ENCODE data around the gene FAM237B.
"Not testable (repeated sequence)": the region's sequence is repeated elsewhere in the genome, so short reads cannot be mapped to it uniquely, and the experiment has no call there.

Gene FAM237B

GRCh38 chr7:90320801-90321494 lies at the start of gene FAM237B:
Gene FAM237B, minus strand, starts transcription at chr7:90321304. Its CDS starts 1,556 bp downstream, at chr7:90319748.
- DNase-seq (ENCODE audit: low spot score): peak; percentile 12

- no peak for DNase-seq (ENCODE audit: low spot score)
Measured at GRCh38 chr7:90351987-90352386, 30.9 kb upstream of the FAM237B start.

- DNase-seq (ENCODE audit: low spot score): not testable (repeated sequence)
Measured at GRCh38 chr7:90350032-90350431, 28.9 kb upstream of the FAM237B start.

GRCh38 chr7:90349305-90349704 lies 28.2 kb upstream of the FAM237B start:
- no peak for DNase-seq (ENCODE audit: low spot score)

- no peak for DNase-seq (ENCODE audit: low spot score)
Measured at GRCh38 chr7:90347759-90348158, 26.7 kb upstream of the FAM237B start.

GRCh38 chr7:90346336-90347125 lies 25.4 kb upstream of the FAM237B start, which contains the start of gene GTPBP10:
Gene GTPBP10, plus strand, starts transcription at chr7:90346716. Its CDS starts 26 bp downstream, at chr7:90346742.
- DNase-seq (ENCODE audit: low spot score): peak; percentile 94

GRCh38 chr7:90345595-90346335 lies 24.7 kb upstream of the FAM237B start:
- peak; percentile 2 for DNase-seq (ENCODE audit: low spot score)

- DNase-seq (ENCODE audit: low spot score): no peak
Measured at GRCh38 chr7:90345016-90345415, 23.9 kb upstream of the FAM237B start.

GRCh38 chr7:90337106-90337505 lies 16.0 kb upstream of the FAM237B start:
- DNase-seq (ENCODE audit: low spot score): no peak

GRCh38 chr7:90334926-90335325 lies 13.8 kb upstream of the FAM237B start:
- not testable (repeated sequence) for DNase-seq (ENCODE audit: low spot score)

- DNase-seq (ENCODE audit: low spot score): no peak
Measured at GRCh38 chr7:90334193-90334843, 13.2 kb upstream of the FAM237B start.

GRCh38 chr7:90326500-90326899 lies 5.4 kb upstream of the FAM237B start:
- DNase-seq (ENCODE audit: low spot score): no peak

- no peak for DNase-seq (ENCODE audit: low spot score)
Measured at GRCh38 chr7:90322837-90323236, 1.7 kb upstream of the FAM237B start.

GRCh38 chr7:90320418-90320800 lies 695 bp downstream of the FAM237B start:
- DNase-seq (ENCODE audit: low spot score): no peak

GRCh38 chr7:90320014-90320413 lies 1.1 kb downstream of the FAM237B start:
- DNase-seq (ENCODE audit: low spot score): no peak

GRCh38 chr7:90313907-90314306 lies 7.2 kb downstream of the FAM237B start:
- DNase-seq (ENCODE audit: low spot score): no peak

GRCh38 chr7:90312745-90313144 lies 8.4 kb downstream of the FAM237B start:
- no peak for DNase-seq (ENCODE audit: low spot score)

- DNase-seq (ENCODE audit: low spot score): no peak
Measured at GRCh38 chr7:90311175-90311574, 9.9 kb downstream of the FAM237B start.

- DNase-seq (ENCODE audit: low spot score): no peak
Measured at GRCh38 chr7:90309872-90310271, 11.2 kb downstream of the FAM237B start.

- no peak for DNase-seq (ENCODE audit: low spot score)
Measured at GRCh38 chr7:90303241-90303640, 17.9 kb downstream of the FAM237B start.

GRCh38 chr7:90298145-90299038 lies 22.7 kb downstream of the FAM237B start:
- DNase-seq (ENCODE audit: low spot score): no peak
